Measurements from ENCODE around the gene MCAT.

The MCAT gene

GRCh38 chr22:43085658-43086606, 57.3 kb downstream of the MCAT start:
- Histone ChIP-seq H3K4me3 (ENCODE audit: low read depth, low read length) (no peak overlapping the region), H3K36me3 (ENCODE audit: control insufficient read depth, insufficient read depth, low read length) (no peaks in the 10 kb centered on the region), H3K9ac (ENCODE audit: low read depth, low read length) (no peak overlapping the region), H3K27me3 (ENCODE audit: control insufficient read depth, insufficient read depth, low read length) (no peaks in the 10 kb centered on the region), H3K9me3 (ENCODE audit: control insufficient read depth, insufficient read depth, low read length) (no peaks in the 10 kb centered on the region), H3K4me1 (ENCODE audit: control insufficient read depth, insufficient read depth, low read length) (peaks cover 3% of the 10 kb centered on the region; the same call in 1 of the 2 replicates), H3K27ac (ENCODE audit: low read depth, low read length) (no peak overlapping the region)

Measured in HUES48 (cell line).